Dedifferentiated amniotic fluid mesenchymal stem cell (primary cell): Measurements from ENCODE around the gene RNF26.
A peak's percentile ranks its signal among the peaks of the same experiment; 100 is the strongest.

Source experiments
- DNase-seq: peaks from one replicate; pipeline ENCODE4 v3.0.0-alpha.2; 2016; ENCODE audit errors: extremely low spot score

RNF26 gene

GRCh38 chr11:119336744-119337469 lies 2.6 kb downstream of the RNF26 start:
- DNase-seq, result no peak

- no peak for DNase-seq
These were observed 3.4 kb downstream of the RNF26 start for GRCh38 chr11:119337581-119338317.

DNA sequence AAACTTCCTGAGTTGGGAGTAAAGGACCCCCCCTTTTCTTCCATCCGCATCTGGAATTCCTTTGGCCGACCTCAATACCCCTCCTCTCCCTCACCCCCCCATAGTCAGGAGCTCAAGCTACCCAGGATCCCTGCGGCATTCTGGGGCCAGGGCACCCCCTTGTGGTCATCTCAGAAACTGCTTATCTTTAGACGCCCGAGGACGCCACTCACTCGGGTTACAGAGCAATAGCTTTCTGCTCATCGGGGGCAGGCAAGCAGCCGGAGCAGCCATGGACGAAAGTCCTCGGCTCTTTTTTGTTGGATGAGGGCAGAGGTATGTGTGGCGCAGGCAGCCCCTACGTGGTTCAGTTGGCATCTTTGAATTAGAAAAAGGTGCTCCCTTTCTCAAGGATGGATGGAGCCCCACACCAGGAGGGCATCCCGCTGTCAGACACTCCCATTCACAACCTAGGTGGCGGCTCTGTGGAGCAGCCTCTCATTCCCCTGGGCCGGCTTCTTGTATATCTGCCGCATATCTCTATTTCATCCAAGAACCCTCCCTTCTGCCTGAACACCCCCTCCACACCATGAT lies 4.1 kb downstream of the RNF26 start:
- DNase-seq, result peak; percentile 72

- no peak for DNase-seq
These were observed 4.8 kb downstream of the RNF26 start for GRCh38 chr11:119338965-119339588.

DNA sequence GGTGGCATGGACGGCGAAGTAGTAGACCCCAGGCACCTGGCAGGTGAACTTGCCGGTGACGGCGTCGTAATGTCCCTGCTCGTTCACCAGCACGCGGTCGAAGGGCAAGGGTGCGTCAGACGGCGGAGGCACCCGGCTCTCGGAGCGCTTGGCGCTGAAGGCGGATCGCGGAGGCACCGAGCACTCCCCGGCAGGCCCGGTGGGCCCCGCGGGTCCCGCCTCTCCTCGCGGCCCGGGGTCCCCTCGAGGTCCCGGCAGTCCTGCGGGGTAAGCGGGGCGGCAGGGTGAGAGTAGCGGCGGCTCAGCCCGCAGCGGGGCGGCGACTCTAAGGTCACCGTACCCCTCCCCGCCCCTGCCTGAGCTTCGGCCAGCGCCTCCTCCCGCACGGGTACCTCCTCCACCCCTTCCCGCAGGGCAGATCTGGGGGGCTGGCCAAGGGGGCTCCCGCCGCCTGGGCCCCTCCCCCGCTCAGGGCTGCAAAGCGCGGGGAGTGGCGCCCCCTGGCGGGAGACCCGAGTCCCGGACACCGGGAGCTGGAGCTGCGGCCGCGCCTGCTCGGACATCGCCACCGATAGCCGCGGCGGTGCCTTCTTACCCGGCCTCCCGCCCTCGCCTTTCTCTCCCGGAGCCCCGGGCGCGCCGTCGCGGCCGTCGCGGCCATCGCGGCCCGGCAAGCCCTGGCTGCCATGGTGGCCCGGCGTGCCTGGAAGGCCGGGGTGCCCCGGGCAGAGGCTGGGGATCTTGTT lies 5.4 kb downstream of the RNF26 start:
- DNase-seq, result peak; percentile 38

DNA sequence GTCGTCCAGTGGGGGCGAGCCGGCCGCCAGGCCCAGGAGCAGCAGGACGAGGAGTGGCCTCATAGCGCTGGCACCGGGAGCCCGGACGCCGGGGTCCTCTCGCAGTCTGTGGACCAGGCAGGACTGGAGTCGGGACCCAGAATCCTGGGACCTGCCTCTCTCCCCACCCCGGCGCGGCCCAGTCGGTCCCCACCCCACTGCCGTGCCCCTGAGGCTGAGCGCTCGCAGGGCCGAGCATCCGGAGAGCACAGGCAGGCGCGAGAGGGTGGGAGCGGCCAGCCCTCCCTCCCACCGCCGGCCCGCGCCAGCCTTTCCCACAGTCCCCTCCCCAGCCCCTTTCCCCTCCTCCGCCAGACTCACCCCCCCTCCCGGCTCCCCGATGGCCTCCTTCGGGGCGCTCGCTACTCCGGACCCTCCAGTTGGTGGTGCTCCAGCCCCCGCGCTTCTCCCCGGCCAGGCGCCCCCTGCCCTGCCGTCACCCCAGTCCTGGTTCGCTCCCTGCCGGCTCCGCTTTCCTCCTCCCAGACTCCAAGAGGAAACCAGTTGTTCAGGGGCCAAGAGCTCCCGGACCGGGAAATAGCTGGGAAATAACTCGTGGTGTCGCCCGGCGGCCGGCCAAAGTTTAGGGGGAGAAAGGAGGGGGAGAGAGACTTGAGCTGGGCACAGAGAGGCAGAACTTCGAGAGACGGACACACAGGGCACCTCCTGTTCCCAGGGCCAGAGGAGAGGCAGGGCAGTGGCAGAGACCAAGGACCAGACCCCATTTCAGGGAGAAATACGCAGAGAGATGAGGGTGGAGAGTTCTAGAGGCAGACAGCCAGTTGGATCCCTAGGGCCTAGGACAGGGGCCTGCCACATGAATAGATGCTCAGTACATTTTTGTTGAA lies 6.3 kb downstream of the RNF26 start, which contains the start of gene C1QTNF5:
Gene C1QTNF5, minus strand, starts transcription at position 549 of the 887 bp plus-strand sequence. Its CDS starts 486 bp downstream, at position 63.
- DNase-seq, result no peak

- no peak for DNase-seq
These were observed 7.1 kb downstream of the RNF26 start for GRCh38 chr11:119341222-119342022.

DNA sequence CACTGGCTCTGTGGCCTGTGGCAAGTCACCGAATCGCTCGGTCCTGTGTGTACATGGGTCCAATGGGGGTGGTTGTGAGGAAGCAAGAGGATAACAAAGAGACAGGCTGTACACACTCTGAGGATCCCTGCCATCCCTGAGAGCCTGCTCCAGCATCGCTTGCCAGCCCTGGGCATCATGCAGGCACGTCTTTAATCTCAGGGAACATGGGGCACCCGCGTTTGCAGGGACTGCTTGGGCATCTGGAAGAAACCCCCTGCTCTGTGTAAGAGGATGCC lies 7.6 kb downstream of the RNF26 start:
- DNase-seq, result no peak

DNA sequence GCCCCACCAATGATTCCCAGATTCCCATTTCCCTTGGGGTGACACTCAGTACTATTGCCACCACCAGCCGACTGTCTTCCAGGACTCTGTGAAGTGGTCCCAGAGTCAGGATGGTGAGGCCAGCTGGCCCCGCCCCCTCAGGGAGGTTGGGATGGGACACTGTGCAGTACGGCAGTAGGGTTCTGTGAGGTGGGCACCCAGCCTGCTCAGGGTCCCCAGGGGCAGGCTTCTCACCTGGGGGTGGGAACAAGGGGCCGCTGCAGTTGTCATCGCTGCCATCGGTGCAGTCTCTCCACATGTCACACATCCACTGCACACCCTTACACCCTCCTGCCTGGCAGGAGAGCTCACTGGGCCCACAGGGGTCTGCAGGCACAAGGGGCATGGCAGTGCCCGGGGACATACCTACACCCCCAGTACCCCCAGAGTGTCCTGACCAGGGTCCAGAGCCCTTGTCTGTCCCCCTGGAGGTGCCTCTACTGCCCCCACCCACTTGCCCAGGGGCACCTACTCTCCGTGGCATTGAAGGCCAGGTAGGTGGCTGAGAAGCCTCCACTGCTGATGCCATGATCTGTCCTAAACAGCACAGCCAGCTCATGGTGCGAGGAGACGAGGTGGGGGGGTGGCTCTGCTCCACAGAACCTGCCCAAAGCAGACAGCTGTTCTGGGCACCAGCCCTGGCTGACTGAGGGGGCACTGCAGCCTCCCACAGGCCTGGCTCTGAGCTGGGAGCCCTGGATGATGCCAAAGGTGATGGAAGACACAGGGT lies 8.2 kb downstream of the RNF26 start:
- no peak for DNase-seq

GRCh38 chr11:119343726-119344125 lies 9.4 kb downstream of the RNF26 start:
- no peak for DNase-seq

DNA sequence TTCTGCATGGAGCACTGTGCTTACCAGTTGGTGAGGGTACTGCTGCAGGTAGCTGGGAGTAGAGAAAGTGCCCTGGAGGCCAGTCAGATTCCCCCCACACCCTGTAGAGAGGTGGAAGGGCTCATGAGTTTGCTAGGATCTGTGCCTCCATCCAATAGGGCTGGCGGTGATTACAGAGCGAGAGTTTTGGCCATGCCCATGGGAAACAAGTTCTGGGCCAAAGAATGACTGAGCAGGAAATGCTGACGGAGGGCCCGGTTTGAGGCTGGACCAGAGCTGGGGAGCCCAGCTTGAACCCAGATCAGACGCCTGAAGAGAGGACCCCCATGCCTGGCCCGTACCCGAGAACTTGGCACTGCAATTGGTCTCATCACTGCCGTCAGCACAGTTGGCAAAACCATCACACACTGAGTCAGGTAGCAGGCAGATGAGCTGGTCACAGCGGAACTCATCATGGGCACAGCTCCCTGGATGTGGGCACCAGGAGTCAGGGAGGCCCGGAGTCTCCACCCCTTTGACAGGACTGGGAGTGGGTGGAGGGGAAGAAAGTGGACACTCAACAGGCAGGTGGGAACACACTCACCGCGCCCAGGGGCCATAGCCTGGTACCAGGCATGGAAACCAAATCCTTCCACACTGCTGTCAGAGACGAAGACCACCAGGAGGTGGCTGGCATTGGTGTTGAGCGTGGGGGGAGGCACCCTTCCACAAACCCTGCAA lies 10.1 kb downstream of the RNF26 start:
- DNase-seq, result no peak

DNA sequence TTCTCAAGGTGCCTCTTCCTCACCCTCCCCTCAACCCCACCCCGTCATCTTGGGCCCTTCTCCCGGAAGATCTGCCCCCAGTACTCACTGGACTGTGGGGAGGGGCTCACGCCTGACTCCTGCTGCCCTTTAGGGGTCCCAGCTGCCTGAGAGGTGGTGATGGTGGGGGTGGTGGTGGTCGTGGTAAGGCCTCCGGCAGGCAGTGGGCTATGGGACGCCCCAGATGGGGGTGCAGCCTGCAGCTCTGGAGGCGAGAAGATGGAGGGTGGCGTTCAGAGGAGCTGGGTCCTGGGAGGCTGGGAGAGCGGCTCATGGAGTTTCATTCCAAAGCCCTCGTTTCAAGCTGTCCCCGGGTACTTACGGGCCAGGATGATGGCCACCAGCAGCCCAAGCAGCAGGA lies 11.4 kb downstream of the RNF26 start:
- no peak for DNase-seq

- DNase-seq, result no peak
These were observed 12.3 kb downstream of the RNF26 start, which contains the start of gene MFRP for GRCh38 chr11:119346605-119347004. Gene MFRP (minus strand): TSS chr11:119346705. CDS start chr11:119346513, 192 bp downstream.

DNA sequence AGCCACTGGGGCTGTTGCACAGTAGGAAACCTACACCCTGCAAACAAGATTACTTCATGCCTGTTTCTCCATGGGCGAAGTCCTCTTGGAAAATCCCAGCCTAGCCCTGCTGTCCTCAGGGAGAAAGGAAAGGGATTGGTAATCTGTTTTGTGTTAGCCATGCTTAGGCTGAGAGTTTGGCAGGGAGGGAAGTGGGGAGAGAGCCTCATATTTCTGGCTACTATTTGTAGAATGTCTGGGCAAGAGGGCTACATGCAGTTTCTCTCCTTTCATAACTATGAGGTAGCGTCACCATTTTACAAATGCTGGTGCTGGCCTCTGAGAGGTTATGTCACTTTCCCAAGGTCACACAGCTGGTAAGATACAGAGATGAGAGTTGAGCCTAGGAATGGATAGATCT lies 12.9 kb downstream of the RNF26 start:
- DNase-seq, result no peak

GRCh38 chr11:119347940-119348605 lies 13.7 kb downstream of the RNF26 start:
- no peak for DNase-seq

GRCh38 chr11:119350302-119350701 lies 16.0 kb downstream of the RNF26 start:
- no peak for DNase-seq

DNA sequence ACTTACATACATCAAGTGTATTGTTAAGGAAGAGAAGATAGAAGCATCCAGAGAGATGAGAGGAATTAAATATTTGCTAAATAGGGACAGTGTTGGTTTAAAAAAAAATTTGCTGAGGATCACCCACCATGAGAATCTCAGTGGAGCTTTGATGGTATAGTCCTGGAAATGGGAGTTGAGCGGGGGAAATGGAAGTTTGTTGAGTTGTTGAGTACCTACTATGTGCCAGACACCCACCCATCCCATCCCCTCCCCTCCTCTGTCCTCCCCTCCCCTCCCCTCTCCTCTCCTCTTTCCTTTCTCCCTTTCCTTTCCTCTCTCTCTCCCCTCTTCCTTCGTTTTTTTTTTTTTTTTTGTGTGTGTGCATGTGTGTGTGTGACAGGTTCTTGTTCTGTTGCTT lies 16.9 kb downstream of the RNF26 start:
- no peak for DNase-seq

- no peak for DNase-seq
These were observed 18.5 kb downstream of the RNF26 start for GRCh38 chr11:119352857-119353260.
